ENCODE results near the gene TEX264.

DNA sequence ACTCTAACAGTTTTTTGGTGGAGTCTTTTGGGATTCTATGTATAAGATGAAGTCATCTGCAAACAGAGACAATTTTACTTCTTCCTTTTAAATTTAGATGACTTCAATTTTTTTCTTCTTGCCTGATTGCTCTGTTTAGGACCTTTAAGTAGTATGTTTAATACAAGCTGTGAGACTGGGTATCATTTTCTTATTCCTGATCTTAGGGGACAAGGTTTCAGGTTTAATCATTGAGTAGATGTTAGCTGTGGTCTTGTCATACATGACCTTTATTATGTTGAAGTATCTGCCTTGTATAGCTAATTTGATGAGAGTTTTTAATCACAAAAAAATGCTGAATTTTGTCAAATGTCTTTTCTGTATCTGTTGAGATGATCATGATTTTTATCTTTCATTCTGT lies 56.4 kb downstream of the TEX264 start:
- TF ChIP-seq, protein P1, sequence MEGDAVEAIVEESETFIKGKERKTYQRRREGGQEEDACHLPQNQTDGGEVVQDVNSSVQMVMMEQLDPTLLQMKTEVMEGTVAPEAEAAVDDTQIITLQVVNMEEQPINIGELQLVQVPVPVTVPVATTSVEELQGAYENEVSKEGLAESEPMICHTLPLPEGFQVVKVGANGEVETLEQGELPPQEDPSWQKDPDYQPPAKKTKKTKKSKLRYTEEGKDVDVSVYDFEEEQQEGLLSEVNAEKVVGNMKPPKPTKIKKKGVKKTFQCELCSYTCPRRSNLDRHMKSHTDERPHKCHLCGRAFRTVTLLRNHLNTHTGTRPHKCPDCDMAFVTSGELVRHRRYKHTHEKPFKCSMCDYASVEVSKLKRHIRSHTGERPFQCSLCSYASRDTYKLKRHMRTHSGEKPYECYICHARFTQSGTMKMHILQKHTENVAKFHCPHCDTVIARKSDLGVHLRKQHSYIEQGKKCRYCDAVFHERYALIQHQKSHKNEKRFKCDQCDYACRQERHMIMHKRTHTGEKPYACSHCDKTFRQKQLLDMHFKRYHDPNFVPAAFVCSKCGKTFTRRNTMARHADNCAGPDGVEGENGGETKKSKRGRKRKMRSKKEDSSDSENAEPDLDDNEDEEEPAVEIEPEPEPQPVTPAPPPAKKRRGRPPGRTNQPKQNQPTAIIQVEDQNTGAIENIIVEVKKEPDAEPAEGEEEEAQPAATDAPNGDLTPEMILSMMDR (optimal IDR thresholded peaks at IDR 0.05 in 1 of 3, IDR thresholded peaks at IDR 0.05 in 1 of 3, conservative IDR thresholded peaks at IDR 0.05 in 1 of 3; ENCODE audit: extremely low read depth in 1 of 3, insufficient read depth in 2 of 3, low read length in 3 of 3): no peak
- TF ChIP-seq EZH2 (IDR thresholded peaks at IDR 0.05; ENCODE audit: low read length): no peak

Data from keratinocyte (primary cell).